ENCODE measurements around the gene CD47.

Gene CD47

GRCh38 chr3:108055931-108056330 lies 34.9 kb downstream of the CD47 start:
- Histone ChIP-seq H3K9me3 (ENCODE audit: control extremely low read depth in 1 of 5, control insufficient read depth in 4 of 5, insufficient read depth in 2 of 5, low read depth in 1 of 5, low read length in 4 of 5) (peaks cover 0 to 2% (median 0%) of the 10 kb centered on the region in 5 experiments), H3K4me1 (ENCODE audit: control extremely low read depth in 1 of 4, control insufficient read depth in 4 of 4, insufficient read depth in 4 of 4, low read length in 3 of 4) (no peaks in the 10 kb centered on the region), H3K27me3 (replicated peaks in 2 of 5; ENCODE audit: control insufficient read depth in 4 of 5, insufficient read depth in 5 of 5, low read length in 4 of 5) (no peaks in the 10 kb centered on the region), H3K27ac (ENCODE audit: insufficient read depth in 1 of 2, low read depth in 1 of 2, low read length in 2 of 2, poor library complexity in 1 of 2, severe bottlenecking in 2 of 2) (no peak overlapping the region), H3K4me3 (ENCODE audit: control insufficient read depth in 1 of 7, extremely low read depth in 1 of 7, insufficient read depth in 4 of 7, low read depth in 2 of 7, low read length in 6 of 7) (no peak overlapping the region), H3K36me3 (ENCODE audit: control insufficient read depth in 4 of 4, insufficient read depth in 4 of 4, low read length in 3 of 4) (peaks cover 22 to 84% (median 46%) of the 10 kb centered on the region in 4 experiments)
- DNase-seq: no peak
- ChIA-PET POLR2A (no interaction called here), CTCF (no interaction called here)
- no CpG with 5 or more reads among the region's 3 CpGs for WGBS (ENCODE audit: insufficient coverage)

DNA sequence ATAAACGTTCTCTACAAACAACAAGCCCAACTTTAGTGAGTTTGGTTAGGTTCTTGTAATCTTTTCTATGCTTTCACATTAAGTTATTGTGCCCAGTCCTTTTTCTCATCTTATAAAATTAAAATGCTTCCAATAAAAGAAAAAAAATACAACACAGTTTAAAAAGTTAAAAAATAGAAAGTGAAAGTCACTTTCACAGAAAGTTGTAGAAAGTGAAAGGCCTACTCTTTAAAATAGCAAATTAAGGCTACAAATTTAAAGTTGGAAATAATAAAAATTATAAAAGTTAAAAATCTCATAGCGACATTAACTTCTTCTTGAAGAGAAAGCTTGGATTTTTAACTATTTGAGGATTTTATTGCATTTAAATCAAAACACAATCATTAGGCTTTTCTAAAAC lies 35.9 kb downstream of the CD47 start:
- no peaks in the 10 kb centered on the region for H3K4me1 ChIP-seq (ENCODE audit: control extremely low read depth in 1 of 4, control insufficient read depth in 4 of 4, insufficient read depth in 4 of 4, low read length in 3 of 4)
- no peak overlapping the region for H3K27ac ChIP-seq (ENCODE audit: insufficient read depth in 1 of 2, low read depth in 1 of 2, low read length in 2 of 2, poor library complexity in 1 of 2, severe bottlenecking in 2 of 2)
- POLR2A ChIA-PET: no interaction called here
- H3K36me3 ChIP-seq (ENCODE audit: control insufficient read depth in 4 of 4, insufficient read depth in 4 of 4, low read length in 3 of 4): peaks cover 12 to 83% (median 42%) of the 10 kb centered on the region in 4 experiments
- no peak overlapping the region for H3K4me3 ChIP-seq (ENCODE audit: control insufficient read depth in 1 of 7, extremely low read depth in 1 of 7, insufficient read depth in 4 of 7, low read depth in 2 of 7, low read length in 6 of 7)
- DNase-seq: no peak
- CTCF ChIA-PET: no interaction called here
- no peaks in the 10 kb centered on the region for H3K27me3 ChIP-seq (replicated peaks in 2 of 5; ENCODE audit: control insufficient read depth in 4 of 5, insufficient read depth in 5 of 5, low read length in 4 of 5)
- WGBS (ENCODE audit: insufficient coverage): no CpG with 5 or more reads among the region's 2 CpGs
- H3K9me3 ChIP-seq (ENCODE audit: control extremely low read depth in 1 of 5, control insufficient read depth in 4 of 5, insufficient read depth in 2 of 5, low read depth in 1 of 5, low read length in 4 of 5): peaks cover 0 to 2% (median 0%) of the 10 kb centered on the region in 5 experiments

GRCh38 chr3:108053483-108053882 lies 37.3 kb downstream of the CD47 start:
- Histone ChIP-seq H3K36me3 (ENCODE audit: control insufficient read depth in 4 of 4, insufficient read depth in 4 of 4, low read length in 3 of 4) (peaks cover 9 to 77% (median 43%) of the 10 kb centered on the region in 4 experiments), H3K4me1 (ENCODE audit: control extremely low read depth in 1 of 4, control insufficient read depth in 4 of 4, insufficient read depth in 4 of 4, low read length in 3 of 4) (no peaks in the 10 kb centered on the region), H3K4me3 (ENCODE audit: control insufficient read depth in 1 of 7, extremely low read depth in 1 of 7, insufficient read depth in 4 of 7, low read depth in 2 of 7, low read length in 6 of 7) (no peak overlapping the region), H3K27ac (ENCODE audit: insufficient read depth in 1 of 2, low read depth in 1 of 2, low read length in 2 of 2, poor library complexity in 1 of 2, severe bottlenecking in 2 of 2) (no peak overlapping the region), H3K27me3 (replicated peaks in 2 of 5; ENCODE audit: control insufficient read depth in 4 of 5, insufficient read depth in 5 of 5, low read length in 4 of 5) (no peaks in the 10 kb centered on the region), H3K9me3 (ENCODE audit: control extremely low read depth in 1 of 5, control insufficient read depth in 4 of 5, insufficient read depth in 2 of 5, low read depth in 1 of 5, low read length in 4 of 5) (peaks cover 0 to 2% (median 0%) of the 10 kb centered on the region in 5 experiments)
- DNase-seq: no peak
- ChIA-PET POLR2A (no interaction called here), CTCF (interaction anchor here (1.3 kb wide), 1 partner anchor 22 kb away, joined by 3 read pairs; no protein-coding TSS in a partner anchor)
- 83% methylated on average over 1 of the region's 2 CpGs for WGBS (ENCODE audit: insufficient coverage)

DNA sequence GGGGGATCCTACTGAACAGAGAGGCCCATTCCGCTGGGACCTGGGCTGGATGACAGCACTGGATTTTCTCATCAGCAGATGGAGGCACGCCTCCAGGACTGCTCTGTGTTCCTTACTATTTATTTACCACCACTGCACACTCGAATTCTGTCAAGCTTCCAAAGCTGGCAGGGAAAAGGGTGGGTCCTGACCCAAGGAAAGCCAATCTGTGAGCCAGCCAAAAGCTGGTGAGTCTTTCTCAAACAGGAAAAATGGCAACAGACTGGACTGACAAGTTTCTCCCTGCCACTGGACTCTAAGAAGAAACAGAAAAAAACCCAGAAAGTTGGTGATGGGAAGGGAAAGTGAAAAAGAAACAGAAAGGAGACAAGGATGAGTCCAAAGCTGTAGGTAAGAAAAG lies 37.8 kb downstream of the CD47 start:
- ChIA-PET CTCF (interaction anchor here (1.2 to 1.3 kb wide), 2 partner anchors 15 to 22 kb away, joined by 3 read pairs; no protein-coding TSS in a partner anchor), POLR2A (no interaction called here)
- Histone ChIP-seq H3K27ac (ENCODE audit: insufficient read depth in 1 of 2, low read depth in 1 of 2, low read length in 2 of 2, poor library complexity in 1 of 2, severe bottlenecking in 2 of 2) (no peak overlapping the region), H3K27me3 (replicated peaks in 2 of 5; ENCODE audit: control insufficient read depth in 4 of 5, insufficient read depth in 5 of 5, low read length in 4 of 5) (no peaks in the 10 kb centered on the region), H3K4me3 (ENCODE audit: control insufficient read depth in 1 of 7, extremely low read depth in 1 of 7, insufficient read depth in 4 of 7, low read depth in 2 of 7, low read length in 6 of 7) (no peak overlapping the region), H3K36me3 (ENCODE audit: control insufficient read depth in 4 of 4, insufficient read depth in 4 of 4, low read length in 3 of 4) (peaks cover 6 to 73% (median 39%) of the 10 kb centered on the region in 4 experiments), H3K9me3 (ENCODE audit: control extremely low read depth in 1 of 5, control insufficient read depth in 4 of 5, insufficient read depth in 2 of 5, low read depth in 1 of 5, low read length in 4 of 5) (peaks cover 0 to 2% (median 0%) of the 10 kb centered on the region in 5 experiments), H3K4me1 (ENCODE audit: control extremely low read depth in 1 of 4, control insufficient read depth in 4 of 4, insufficient read depth in 4 of 4, low read length in 3 of 4) (no peaks in the 10 kb centered on the region)
- no peak for DNase-seq
- 93% methylated on average over 3 of the region's 3 CpGs for WGBS (ENCODE audit: insufficient coverage)

GRCh38 chr3:108051005-108051404 lies 39.8 kb downstream of the CD47 start:
- H3K27ac ChIP-seq (ENCODE audit: insufficient read depth in 1 of 2, low read depth in 1 of 2, low read length in 2 of 2, poor library complexity in 1 of 2, severe bottlenecking in 2 of 2): no peak overlapping the region
- ChIA-PET CTCF (interaction anchor here (0.7 to 1.7 kb wide), 3 partner anchors 10 to 112 kb away, joined by 3 to 5 read pairs (median 5); no protein-coding TSS in a partner anchor), POLR2A (no interaction called here)
- DNase-seq: no peak
- no peak overlapping the region for H3K4me3 ChIP-seq (ENCODE audit: control insufficient read depth in 1 of 7, extremely low read depth in 1 of 7, insufficient read depth in 4 of 7, low read depth in 2 of 7, low read length in 6 of 7)
- peaks cover 14 to 78% (median 42%) of the 10 kb centered on the region in 4 experiments for H3K36me3 ChIP-seq (ENCODE audit: control insufficient read depth in 4 of 4, insufficient read depth in 4 of 4, low read length in 3 of 4)
- H3K9me3 ChIP-seq (ENCODE audit: control extremely low read depth in 1 of 5, control insufficient read depth in 4 of 5, insufficient read depth in 2 of 5, low read depth in 1 of 5, low read length in 4 of 5): peaks cover 0 to 2% (median 0%) of the 10 kb centered on the region in 5 experiments
- WGBS (ENCODE audit: insufficient coverage): 93% methylated on average over 3 of the region's 3 CpGs
- no peaks in the 10 kb centered on the region for H3K27me3 ChIP-seq (replicated peaks in 2 of 5; ENCODE audit: control insufficient read depth in 4 of 5, insufficient read depth in 5 of 5, low read length in 4 of 5)
- no peaks in the 10 kb centered on the region for H3K4me1 ChIP-seq (ENCODE audit: control extremely low read depth in 1 of 4, control insufficient read depth in 4 of 4, insufficient read depth in 4 of 4, low read length in 3 of 4)

GRCh38 chr3:108047987-108048386 lies 42.8 kb downstream of the CD47 start:
- H3K4me3 ChIP-seq (ENCODE audit: control insufficient read depth in 1 of 7, extremely low read depth in 1 of 7, insufficient read depth in 4 of 7, low read depth in 2 of 7, low read length in 6 of 7): no peak overlapping the region
- ChIA-PET CTCF (interaction anchor here (1.6 kb wide), 1 partner anchor 14 kb away, joined by 4 read pairs; no protein-coding TSS in a partner anchor), POLR2A (no interaction called here)
- H3K36me3 ChIP-seq (ENCODE audit: control insufficient read depth in 4 of 4, insufficient read depth in 4 of 4, low read length in 3 of 4): peaks cover 18 to 63% (median 38%) of the 10 kb centered on the region in 4 experiments
- no CpG with 5 or more reads among the region's 1 CpG for WGBS (ENCODE audit: insufficient coverage)
- peaks cover 0 to 2% (median 0%) of the 10 kb centered on the region in 5 experiments for H3K9me3 ChIP-seq (ENCODE audit: control extremely low read depth in 1 of 5, control insufficient read depth in 4 of 5, insufficient read depth in 2 of 5, low read depth in 1 of 5, low read length in 4 of 5)
- H3K27me3 ChIP-seq (replicated peaks in 2 of 5; ENCODE audit: control insufficient read depth in 4 of 5, insufficient read depth in 5 of 5, low read length in 4 of 5): no peaks in the 10 kb centered on the region
- H3K4me1 ChIP-seq (ENCODE audit: control extremely low read depth in 1 of 4, control insufficient read depth in 4 of 4, insufficient read depth in 4 of 4, low read length in 3 of 4): no peaks in the 10 kb centered on the region
- H3K27ac ChIP-seq (ENCODE audit: insufficient read depth in 1 of 2, low read depth in 1 of 2, low read length in 2 of 2, poor library complexity in 1 of 2, severe bottlenecking in 2 of 2): no peak overlapping the region
- DNase-seq: no peak

DNA sequence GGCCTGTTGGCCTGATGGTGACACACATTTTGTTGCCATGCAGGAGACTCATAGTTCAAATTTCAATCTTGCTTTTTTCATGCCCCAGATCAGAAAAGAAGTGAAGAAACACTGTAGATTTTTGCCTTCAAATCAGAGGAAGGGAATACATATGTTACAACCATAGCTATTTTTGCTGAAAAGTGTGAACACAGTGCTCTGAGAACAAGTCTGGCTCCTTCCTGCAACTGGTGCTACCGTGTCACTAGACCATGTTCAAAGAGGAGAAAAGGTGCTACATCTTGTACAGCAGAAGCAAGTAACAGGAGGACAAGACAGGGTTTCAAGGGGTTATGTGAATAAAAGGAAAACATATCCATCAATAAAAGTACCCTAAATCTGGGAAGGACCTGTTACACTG lies 44.6 kb downstream of the CD47 start:
- WGBS (ENCODE audit: insufficient coverage): 100% methylated on average over 1 of the region's 1 CpG
- Histone ChIP-seq H3K36me3 (ENCODE audit: control insufficient read depth in 4 of 4, insufficient read depth in 4 of 4, low read length in 3 of 4) (peaks cover 23 to 61% (median 42%) of the 10 kb centered on the region in 4 experiments), H3K9me3 (ENCODE audit: control extremely low read depth in 1 of 5, control insufficient read depth in 4 of 5, insufficient read depth in 2 of 5, low read depth in 1 of 5, low read length in 4 of 5) (no peaks in the 10 kb centered on the region), H3K27me3 (replicated peaks in 2 of 5; ENCODE audit: control insufficient read depth in 4 of 5, insufficient read depth in 5 of 5, low read length in 4 of 5) (no peaks in the 10 kb centered on the region), H3K27ac (ENCODE audit: insufficient read depth in 1 of 2, low read depth in 1 of 2, low read length in 2 of 2, poor library complexity in 1 of 2, severe bottlenecking in 2 of 2) (no peak overlapping the region), H3K4me1 (ENCODE audit: control extremely low read depth in 1 of 4, control insufficient read depth in 4 of 4, insufficient read depth in 4 of 4, low read length in 3 of 4) (no peaks in the 10 kb centered on the region), H3K4me3 (ENCODE audit: control insufficient read depth in 1 of 7, extremely low read depth in 1 of 7, insufficient read depth in 4 of 7, low read depth in 2 of 7, low read length in 6 of 7) (no peak overlapping the region)
- ChIA-PET POLR2A (no interaction called here), CTCF (no interaction called here)
- DNase-seq: no peak
